WTC11 (cell line): ENCODE measurements around the gene TBC1D22A. TPM values are rescaled to one million over a fixed set of nuclear protein-coding genes. Genes with fewer than 3 reads are reported as not detected.
A peak's percentile ranks its signal among the peaks of the same experiment; 100 is the strongest.

Experiments used
- ATAC-seq: fragments of 200-7000 bp; cut with Tn5 transposase; 2 replicates; pipeline ENCODE4 v1.10.0; 2021; ENCODE audit warnings: mild to moderate bottlenecking, moderate library complexity
- CTCF ChIA-PET: fragments of 300-600 bp; sonication (Branson Sonifier 250); formaldehyde crosslinking; loops from one replicate; lab custom pipeline; 2021; ENCODE audit warnings: antibody characterized with exemption; lab: Charles Lee
- POLR2A ChIA-PET: fragments of 350-600 bp; sonication (Branson Sonifier 250); formaldehyde crosslinking; loops from one replicate; lab custom pipeline; 2021; ENCODE audit warnings: antibody characterized with exemption; lab: Charles Lee
- DNase-seq: peaks from one replicate; pipeline ENCODE4 v3.0.0; 2021; ENCODE audit warnings: low spot score
- H3K27ac Mint-ChIP-seq: 2 replicates; pipeline ENCODE4 v1.8.0; 2021; ENCODE audit warnings: mixed read lengths
- H3K27me3 Mint-ChIP-seq: 2 replicates; pipeline ENCODE4 v1.8.0; 2021; ENCODE audit warnings: low read depth, mild to moderate bottlenecking, moderate library complexity, mixed read lengths
- H3K36me3 Mint-ChIP-seq: 2 replicates; pipeline ENCODE4 v1.8.0; 2021; ENCODE audit warnings: mixed read lengths
- H3K4me1 Mint-ChIP-seq: 2 replicates; pipeline ENCODE4 v1.8.0; 2022; ENCODE audit warnings: mixed read lengths
- H3K4me3 Mint-ChIP-seq: 2 replicates; pipeline ENCODE4 v1.8.0; 2021; ENCODE audit warnings: mild to moderate bottlenecking, moderate library complexity, mixed read lengths
- H3K9me3 Mint-ChIP-seq: 2 replicates; pipeline ENCODE4 v1.8.0; 2021; ENCODE audit warnings: mixed read lengths
- CBFB ChIP-seq: sonication (generic); formaldehyde crosslinking; IDR thresholded peaks from 2 replicates; pipeline ENCODE4 v1.8.1; 2022; ENCODE audit warnings: mild to moderate bottlenecking, low read depth, missing genetic modification reagents
- CREB1 ChIP-seq: sonication (generic); formaldehyde crosslinking; IDR thresholded peaks from 2 replicates; pipeline ENCODE4 v1.8.0; 2023; ENCODE audit warnings: mild to moderate bottlenecking, missing genetic modification reagents
- ELF4 ChIP-seq: sonication (generic); formaldehyde crosslinking; IDR thresholded peaks from 2 replicates; pipeline ENCODE4 v1.8.1; 2022; ENCODE audit warnings: low read depth, mild to moderate bottlenecking, moderate library complexity, missing genetic modification reagents
- EMX1 ChIP-seq: fragments of 250-450 bp; sonication (Bioruptor Pico); IDR thresholded peaks from 2 replicates; pipeline ENCODE4 v1.8.0; 2021; ENCODE audit warnings: mild to moderate bottlenecking
- HMGA2 ChIP-seq: fragments of 250-450 bp; sonication (Bioruptor Pico); IDR thresholded peaks from 2 replicates; pipeline ENCODE4 v1.4.0; 2021; ENCODE audit warnings: mild to moderate bottlenecking, moderate library complexity
- IRF2 ChIP-seq: sonication (generic); formaldehyde crosslinking; IDR thresholded peaks from 2 replicates; pipeline ENCODE4 v1.8.0; 2022; ENCODE audit warnings: low read depth, missing genetic modification reagents, borderline replicate concordance
- JAZF1 ChIP-seq: fragments of 250-450 bp; sonication (Bioruptor Pico); IDR thresholded peaks from 2 replicates; pipeline ENCODE4 v1.9.0; 2021; ENCODE audit warnings: moderate library complexity, mild to moderate bottlenecking, inconsistent platforms
- KAT7 ChIP-seq: sonication (generic); formaldehyde crosslinking; IDR thresholded peaks from 2 replicates; pipeline ENCODE4 v1.8.1; 2023; ENCODE audit warnings: missing genetic modification reagents, mild to moderate bottlenecking, borderline replicate concordance
- NFATC4 ChIP-seq: fragments of 250-450 bp; sonication (Bioruptor Pico); IDR thresholded peaks from 2 replicates; pipeline ENCODE4 v1.9.0; 2021; ENCODE audit warnings: mild to moderate bottlenecking
- NFYB ChIP-seq: sonication (generic); formaldehyde crosslinking; conservative IDR thresholded peaks from 2 replicates; pipeline ENCODE4 v1.8.0; 2022; ENCODE audit warnings: low read depth, missing genetic modification reagents
- RELA ChIP-seq: sonication (generic); formaldehyde crosslinking; IDR thresholded peaks from 2 replicates; pipeline ENCODE4 v1.8.1; 2022; ENCODE audit warnings: missing genetic modification reagents, mild to moderate bottlenecking, borderline replicate concordance
- SMAD4 ChIP-seq: sonication (generic); formaldehyde crosslinking; IDR thresholded peaks from 2 replicates; pipeline ENCODE4 v1.8.0; 2022; ENCODE audit warnings: mild to moderate bottlenecking, missing genetic modification reagents
- SP1 ChIP-seq: sonication (generic); formaldehyde crosslinking; conservative IDR thresholded peaks from 2 replicates; pipeline ENCODE4 v1.8.1; 2022; ENCODE audit warnings: missing genetic modification reagents
- TEAD4 ChIP-seq: sonication (generic); formaldehyde crosslinking; IDR thresholded peaks from 2 replicates; pipeline ENCODE4 v1.8.0; 2022; ENCODE audit warnings: mild to moderate bottlenecking, missing genetic modification reagents
- ZNF219 ChIP-seq: sonication (generic); formaldehyde crosslinking; IDR thresholded peaks from 2 replicates; pipeline ENCODE4 v1.8.0; 2023; ENCODE audit warnings: missing genetic modification reagents, mild to moderate bottlenecking, borderline replicate concordance
- ZNF317 ChIP-seq: sonication (generic); formaldehyde crosslinking; IDR thresholded peaks from 2 replicates; pipeline ENCODE4 v1.8.1; 2023; ENCODE audit warnings: low read depth, mild to moderate bottlenecking, moderate library complexity, missing genetic modification reagents, borderline replicate concordance
- total RNA-seq: library from RNA; stranded (reverse); gene quantifications from 3 replicates; pipeline ENCODE4 v1.2.3, GENCODE V29; 2021
- TF ChIP-seq, protein P1 (sequence below): sonication (generic); formaldehyde crosslinking; IDR thresholded peaks from 2 replicates; pipeline ENCODE4 v1.8.0; 2022; ENCODE audit warnings: mild to moderate bottlenecking, missing genetic modification reagents
- TF ChIP-seq, protein P2 (sequence below): sonication (generic); formaldehyde crosslinking; conservative IDR thresholded peaks from 2 replicates; pipeline ENCODE4 v1.8.1; 2023; ENCODE audit warnings: mild to moderate bottlenecking, low read depth, missing genetic modification reagents, moderate library complexity
- TF ChIP-seq, protein P3 (sequence below): sonication (generic); formaldehyde crosslinking; IDR thresholded peaks from 2 replicates; pipeline ENCODE4 v1.8.1; 2022; ENCODE audit warnings: mild to moderate bottlenecking, missing genetic modification reagents, moderate library complexity, borderline replicate concordance
- TF ChIP-seq, protein P4 (sequence below): sonication (generic); formaldehyde crosslinking; IDR thresholded peaks from 2 replicates; pipeline ENCODE4 v1.8.0; 2022; ENCODE audit warnings: mild to moderate bottlenecking, missing genetic modification reagents
- TF ChIP-seq, protein P5 (sequence below): sonication (generic); formaldehyde crosslinking; conservative IDR thresholded peaks from 2 replicates; pipeline ENCODE4 v1.8.1; 2022; ENCODE audit warnings: mild to moderate bottlenecking, missing genetic modification reagents
- TF ChIP-seq, protein P6 (sequence below): fragments of 250-450 bp; sonication (Bioruptor Pico); IDR thresholded peaks from 2 replicates; pipeline ENCODE4 v1.9.0; 2021; ENCODE audit warnings: mild to moderate bottlenecking
- TF ChIP-seq, protein P7 (sequence below): sonication (generic); formaldehyde crosslinking; IDR thresholded peaks from 2 replicates; pipeline ENCODE4 v1.8.1; 2022; ENCODE audit warnings: missing genetic modification reagents, borderline replicate concordance
- TF ChIP-seq, protein P8 (sequence below): sonication (generic); formaldehyde crosslinking; IDR thresholded peaks from 2 replicates; pipeline ENCODE4 v1.8.1; 2023; ENCODE audit warnings: mild to moderate bottlenecking, missing genetic modification reagents, moderate library complexity
- TF ChIP-seq, protein P9 (sequence below): sonication (generic); formaldehyde crosslinking; IDR thresholded peaks from 2 replicates; pipeline ENCODE4 v1.8.1; 2022; ENCODE audit warnings: mild to moderate bottlenecking, moderate library complexity, missing genetic modification reagents

TBC1D22A gene
- total RNA-seq, 1 experiment from 2014 or later, result 18.1 TPM

DNA sequence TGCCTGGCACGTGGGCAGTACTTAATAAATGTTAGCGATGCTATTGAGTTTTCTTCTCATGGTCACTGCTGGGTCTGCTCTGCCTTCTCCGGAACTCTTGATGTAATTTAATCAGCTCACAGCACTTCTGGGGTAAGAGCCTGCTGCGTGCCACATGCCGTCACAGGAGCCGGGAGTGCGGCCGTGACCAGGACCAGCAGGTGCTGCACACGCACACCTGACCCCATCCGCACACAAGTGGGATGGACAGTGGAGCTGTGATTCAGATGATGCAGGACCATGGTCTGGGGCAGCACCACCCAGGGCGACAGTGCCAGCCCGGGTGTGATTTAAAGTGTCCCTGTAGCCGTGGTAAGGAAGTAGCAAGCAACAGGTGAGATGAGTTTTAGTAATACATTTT, 61.2 kb downstream of the TBC1D22A start:
- Mint-ChIP-seq H3K4me1 (peaks cover 5% of the 10 kb centered on the region), H3K36me3 (peaks cover 19% of the 10 kb centered on the region)
- TF ChIP-seq SMAD4 (CRISPR knock-in tag) (no peak), ZNF219 (no peak), JAZF1 (no peak), NFYB (no peak), CBFB (CRISPR knock-in tag) (no peak), NFATC4 (no peak), SP1 (no peak), IRF2 (CRISPR knock-in tag) (no peak), TEAD4 (CRISPR knock-in tag) (no peak), ELF4 (no peak), EMX1 (CRISPR knock-in tag) (no peak)
- TF ChIP-seq, protein P1, sequence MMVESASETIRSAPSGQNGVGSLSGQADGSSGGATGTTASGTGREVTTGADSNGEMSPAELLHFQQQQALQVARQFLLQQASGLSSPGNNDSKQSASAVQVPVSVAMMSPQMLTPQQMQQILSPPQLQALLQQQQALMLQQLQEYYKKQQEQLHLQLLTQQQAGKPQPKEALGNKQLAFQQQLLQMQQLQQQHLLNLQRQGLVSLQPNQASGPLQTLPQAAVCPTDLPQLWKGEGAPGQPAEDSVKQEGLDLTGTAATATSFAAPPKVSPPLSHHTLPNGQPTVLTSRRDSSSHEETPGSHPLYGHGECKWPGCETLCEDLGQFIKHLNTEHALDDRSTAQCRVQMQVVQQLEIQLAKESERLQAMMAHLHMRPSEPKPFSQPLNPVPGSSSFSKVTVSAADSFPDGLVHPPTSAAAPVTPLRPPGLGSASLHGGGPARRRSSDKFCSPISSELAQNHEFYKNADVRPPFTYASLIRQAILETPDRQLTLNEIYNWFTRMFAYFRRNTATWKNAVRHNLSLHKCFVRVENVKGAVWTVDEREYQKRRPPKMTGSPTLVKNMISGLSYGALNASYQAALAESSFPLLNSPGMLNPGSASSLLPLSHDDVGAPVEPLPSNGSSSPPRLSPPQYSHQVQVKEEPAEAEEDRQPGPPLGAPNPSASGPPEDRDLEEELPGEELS (CRISPR knock-in tag), result no peak
- TF ChIP-seq, protein P2, sequence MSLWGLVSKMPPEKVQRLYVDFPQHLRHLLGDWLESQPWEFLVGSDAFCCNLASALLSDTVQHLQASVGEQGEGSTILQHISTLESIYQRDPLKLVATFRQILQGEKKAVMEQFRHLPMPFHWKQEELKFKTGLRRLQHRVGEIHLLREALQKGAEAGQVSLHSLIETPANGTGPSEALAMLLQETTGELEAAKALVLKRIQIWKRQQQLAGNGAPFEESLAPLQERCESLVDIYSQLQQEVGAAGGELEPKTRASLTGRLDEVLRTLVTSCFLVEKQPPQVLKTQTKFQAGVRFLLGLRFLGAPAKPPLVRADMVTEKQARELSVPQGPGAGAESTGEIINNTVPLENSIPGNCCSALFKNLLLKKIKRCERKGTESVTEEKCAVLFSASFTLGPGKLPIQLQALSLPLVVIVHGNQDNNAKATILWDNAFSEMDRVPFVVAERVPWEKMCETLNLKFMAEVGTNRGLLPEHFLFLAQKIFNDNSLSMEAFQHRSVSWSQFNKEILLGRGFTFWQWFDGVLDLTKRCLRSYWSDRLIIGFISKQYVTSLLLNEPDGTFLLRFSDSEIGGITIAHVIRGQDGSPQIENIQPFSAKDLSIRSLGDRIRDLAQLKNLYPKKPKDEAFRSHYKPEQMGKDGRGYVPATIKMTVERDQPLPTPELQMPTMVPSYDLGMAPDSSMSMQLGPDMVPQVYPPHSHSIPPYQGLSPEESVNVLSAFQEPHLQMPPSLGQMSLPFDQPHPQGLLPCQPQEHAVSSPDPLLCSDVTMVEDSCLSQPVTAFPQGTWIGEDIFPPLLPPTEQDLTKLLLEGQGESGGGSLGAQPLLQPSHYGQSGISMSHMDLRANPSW, result no peak
- TF ChIP-seq, protein P3, sequence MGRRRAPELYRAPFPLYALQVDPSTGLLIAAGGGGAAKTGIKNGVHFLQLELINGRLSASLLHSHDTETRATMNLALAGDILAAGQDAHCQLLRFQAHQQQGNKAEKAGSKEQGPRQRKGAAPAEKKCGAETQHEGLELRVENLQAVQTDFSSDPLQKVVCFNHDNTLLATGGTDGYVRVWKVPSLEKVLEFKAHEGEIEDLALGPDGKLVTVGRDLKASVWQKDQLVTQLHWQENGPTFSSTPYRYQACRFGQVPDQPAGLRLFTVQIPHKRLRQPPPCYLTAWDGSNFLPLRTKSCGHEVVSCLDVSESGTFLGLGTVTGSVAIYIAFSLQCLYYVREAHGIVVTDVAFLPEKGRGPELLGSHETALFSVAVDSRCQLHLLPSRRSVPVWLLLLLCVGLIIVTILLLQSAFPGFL (CRISPR knock-in tag), result no peak
- TF ChIP-seq, protein P4, sequence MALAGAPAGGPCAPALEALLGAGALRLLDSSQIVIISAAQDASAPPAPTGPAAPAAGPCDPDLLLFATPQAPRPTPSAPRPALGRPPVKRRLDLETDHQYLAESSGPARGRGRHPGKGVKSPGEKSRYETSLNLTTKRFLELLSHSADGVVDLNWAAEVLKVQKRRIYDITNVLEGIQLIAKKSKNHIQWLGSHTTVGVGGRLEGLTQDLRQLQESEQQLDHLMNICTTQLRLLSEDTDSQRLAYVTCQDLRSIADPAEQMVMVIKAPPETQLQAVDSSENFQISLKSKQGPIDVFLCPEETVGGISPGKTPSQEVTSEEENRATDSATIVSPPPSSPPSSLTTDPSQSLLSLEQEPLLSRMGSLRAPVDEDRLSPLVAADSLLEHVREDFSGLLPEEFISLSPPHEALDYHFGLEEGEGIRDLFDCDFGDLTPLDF (CRISPR knock-in tag), result no peak
- TF ChIP-seq, protein P5, sequence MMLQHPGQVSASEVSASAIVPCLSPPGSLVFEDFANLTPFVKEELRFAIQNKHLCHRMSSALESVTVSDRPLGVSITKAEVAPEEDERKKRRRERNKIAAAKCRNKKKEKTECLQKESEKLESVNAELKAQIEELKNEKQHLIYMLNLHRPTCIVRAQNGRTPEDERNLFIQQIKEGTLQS, result no peak
- TF ChIP-seq, protein P6, sequence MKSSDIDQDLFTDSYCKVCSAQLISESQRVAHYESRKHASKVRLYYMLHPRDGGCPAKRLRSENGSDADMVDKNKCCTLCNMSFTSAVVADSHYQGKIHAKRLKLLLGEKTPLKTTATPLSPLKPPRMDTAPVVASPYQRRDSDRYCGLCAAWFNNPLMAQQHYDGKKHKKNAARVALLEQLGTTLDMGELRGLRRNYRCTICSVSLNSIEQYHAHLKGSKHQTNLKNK (CRISPR knock-in tag), result no peak
- TF ChIP-seq, all 79 proteins: peak for 0
- no peak overlapping the region for H3K4me3 Mint-ChIP-seq
- ChIA-PET CTCF (interaction anchor here (0.6 to 1.0 kb wide), 2 partner anchors 25 to 261 kb away, joined by 3 to 4 read pairs; no protein-coding TSS in a partner anchor), POLR2A (no interaction called here)
- no peak overlapping the region for H3K27ac Mint-ChIP-seq
- no peaks in the 10 kb centered on the region for H3K27me3 Mint-ChIP-seq
- ATAC-seq (no peak), DNase-seq (no peak)
- peaks cover 8% of the 10 kb centered on the region for H3K9me3 Mint-ChIP-seq

DNA sequence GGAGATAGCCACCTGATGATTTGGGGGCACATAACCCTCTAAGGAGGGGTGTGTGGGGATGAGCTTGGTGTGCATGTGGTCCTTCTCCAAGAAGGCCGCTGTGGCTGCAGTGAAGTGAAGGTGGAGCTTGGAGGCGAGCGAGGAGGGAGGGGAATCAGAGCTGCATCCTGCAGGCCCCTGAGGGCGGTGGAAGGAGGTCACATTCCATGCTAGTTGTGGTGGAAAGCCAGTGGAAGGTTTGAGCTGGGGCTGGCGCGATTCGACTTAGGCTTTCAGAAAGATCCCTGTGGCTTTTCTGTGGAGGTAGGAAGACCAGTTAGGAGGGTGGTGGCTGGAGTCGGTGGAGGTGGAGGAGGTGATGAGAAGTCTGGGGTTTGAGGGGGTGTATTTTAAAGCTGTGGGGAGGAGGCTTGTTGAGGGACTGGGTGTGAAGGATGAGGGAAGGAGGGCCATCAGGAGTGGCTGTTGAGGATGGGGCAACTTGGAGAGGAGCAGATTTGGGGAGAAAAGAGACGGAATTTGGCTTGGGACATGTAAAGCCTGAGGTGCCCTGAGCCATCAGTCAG, 62.0 kb downstream of the TBC1D22A start:
- TF ChIP-seq HMGA2 (CRISPR knock-in tag), result no peak
- TF ChIP-seq, protein P7, sequence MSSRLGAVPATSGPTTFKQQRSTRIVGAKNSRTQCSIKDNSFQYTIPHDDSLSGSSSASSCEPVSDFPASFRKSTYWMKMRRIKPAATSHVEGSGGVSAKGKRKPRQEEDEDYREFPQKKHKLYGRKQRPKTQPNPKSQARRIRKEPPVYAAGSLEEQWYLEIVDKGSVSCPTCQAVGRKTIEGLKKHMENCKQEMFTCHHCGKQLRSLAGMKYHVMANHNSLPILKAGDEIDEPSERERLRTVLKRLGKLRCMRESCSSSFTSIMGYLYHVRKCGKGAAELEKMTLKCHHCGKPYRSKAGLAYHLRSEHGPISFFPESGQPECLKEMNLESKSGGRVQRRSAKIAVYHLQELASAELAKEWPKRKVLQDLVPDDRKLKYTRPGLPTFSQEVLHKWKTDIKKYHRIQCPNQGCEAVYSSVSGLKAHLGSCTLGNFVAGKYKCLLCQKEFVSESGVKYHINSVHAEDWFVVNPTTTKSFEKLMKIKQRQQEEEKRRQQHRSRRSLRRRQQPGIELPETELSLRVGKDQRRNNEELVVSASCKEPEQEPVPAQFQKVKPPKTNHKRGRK (CRISPR knock-in tag), result no peak
- no peak for TF ChIP-seq ZNF219
- no peak for TF ChIP-seq NFATC4
- TF ChIP-seq SMAD4 (CRISPR knock-in tag), result no peak
- TF ChIP-seq, protein P8, sequence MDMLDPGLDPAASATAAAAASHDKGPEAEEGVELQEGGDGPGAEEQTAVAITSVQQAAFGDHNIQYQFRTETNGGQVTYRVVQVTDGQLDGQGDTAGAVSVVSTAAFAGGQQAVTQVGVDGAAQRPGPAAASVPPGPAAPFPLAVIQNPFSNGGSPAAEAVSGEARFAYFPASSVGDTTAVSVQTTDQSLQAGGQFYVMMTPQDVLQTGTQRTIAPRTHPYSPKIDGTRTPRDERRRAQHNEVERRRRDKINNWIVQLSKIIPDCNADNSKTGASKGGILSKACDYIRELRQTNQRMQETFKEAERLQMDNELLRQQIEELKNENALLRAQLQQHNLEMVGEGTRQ, result no peak
- TF ChIP-seq, protein P9, sequence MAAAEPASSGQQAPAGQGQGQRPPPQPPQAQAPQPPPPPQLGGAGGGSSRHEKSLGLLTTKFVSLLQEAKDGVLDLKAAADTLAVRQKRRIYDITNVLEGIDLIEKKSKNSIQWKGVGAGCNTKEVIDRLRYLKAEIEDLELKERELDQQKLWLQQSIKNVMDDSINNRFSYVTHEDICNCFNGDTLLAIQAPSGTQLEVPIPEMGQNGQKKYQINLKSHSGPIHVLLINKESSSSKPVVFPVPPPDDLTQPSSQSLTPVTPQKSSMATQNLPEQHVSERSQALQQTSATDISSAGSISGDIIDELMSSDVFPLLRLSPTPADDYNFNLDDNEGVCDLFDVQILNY (CRISPR knock-in tag), result no peak
- no peak for TF ChIP-seq ZNF317
- TF ChIP-seq RELA (CRISPR knock-in tag), result no peak
- no peak for TF ChIP-seq KAT7
- no peak for TF ChIP-seq CREB1 (CRISPR knock-in tag)
- peaks cover 12% of the 10 kb centered on the region for H3K4me1 Mint-ChIP-seq
- ATAC-seq, result no peak
- 0 out of 2 replicates have a peak overlapping the region, but pooled peaks have one; percentile 24 for H3K27ac Mint-ChIP-seq
- H3K27me3 Mint-ChIP-seq, result no peaks in the 10 kb centered on the region
- no peak for DNase-seq
- POLR2A ChIA-PET, result no interaction called here
- H3K9me3 Mint-ChIP-seq, result peaks cover 8% of the 10 kb centered on the region
- CTCF ChIA-PET, result interaction anchor here (0.6 to 1.1 kb wide), 3 partner anchors 9 to 262 kb away, joined by 3 to 4 read pairs (median 3); no protein-coding TSS in a partner anchor
- no peak overlapping the region for H3K4me3 Mint-ChIP-seq
- peaks cover 22% of the 10 kb centered on the region for H3K36me3 Mint-ChIP-seq
